Natural killer cell (primary cell): ENCODE results near the gene TSPAN19. TPM values are rescaled to one million over a fixed set of nuclear protein-coding genes. Genes with fewer than 3 reads are reported as not detected.

Source experiments
- ATAC-seq, 3 donors: fragments of 150-1000 bp in 2 of 3; fragments of 200-7000 bp in 1 of 3; cut with Tn5 transposase; 1 replicate in 1 of 3; 2 replicates in 2 of 3; pipeline ENCODE4 v1.10.0; 2021; ENCODE audit warnings: mild to moderate bottlenecking in 2 of 3, moderate library complexity in 2 of 3
- DNase-seq, 2 donors: peaks; one replicate each; pipeline versions ENCODE4 v3.0.0 to v3.0.0-alpha.2; 2013 to 2021; ENCODE audit warnings: mixed read lengths in 1 of 2
- H3K27ac ChIP-seq: one replicate; pipeline ENCODE4 v1.5.1; 2013; ENCODE audit warnings: mild to moderate bottlenecking, low read length
- H3K27me3 ChIP-seq: one replicate; pipeline ENCODE4 v1.6.1; 2013; ENCODE audit warnings: low read length; ENCODE audit not compliant: control insufficient read depth, insufficient read depth
- H3K36me3 ChIP-seq: one replicate; pipeline ENCODE4 v1.6.1; 2013; ENCODE audit warnings: low read length; ENCODE audit not compliant: control insufficient read depth, insufficient read depth
- H3K4me1 ChIP-seq: one replicate; pipeline ENCODE4 v1.6.1; 2013; ENCODE audit warnings: low read length; ENCODE audit not compliant: control insufficient read depth, insufficient read depth
- H3K4me3 ChIP-seq: one replicate; pipeline ENCODE4 v1.5.1; 2013; ENCODE audit warnings: low read length
- H3K9me3 ChIP-seq: one replicate; pipeline ENCODE4 v1.6.1; 2013; ENCODE audit warnings: low read length; ENCODE audit not compliant: control insufficient read depth, insufficient read depth
- H3K27ac Mint-ChIP-seq, 2 donors: one replicate each; pipeline ENCODE4 v1.8.0; 2022; ENCODE audit warnings: mild to moderate bottlenecking in 2 of 2, mixed read lengths in 2 of 2, moderate library complexity in 1 of 2
- H3K27me3 Mint-ChIP-seq, 2 donors: one replicate each; pipeline ENCODE4 v1.8.0; 2022; ENCODE audit warnings: low read depth in 2 of 2, mixed read lengths in 2 of 2
- H3K36me3 Mint-ChIP-seq: one replicate; pipeline ENCODE4 v1.8.0; 2022; ENCODE audit warnings: mixed read lengths
- H3K4me1 Mint-ChIP-seq, 2 donors: one replicate each; pipeline ENCODE4 v1.8.0; 2022; ENCODE audit warnings: mixed read lengths in 2 of 2
- H3K4me3 Mint-ChIP-seq: one replicate; pipeline ENCODE4 v1.8.0; 2022; ENCODE audit warnings: mild to moderate bottlenecking, moderate library complexity, mixed read lengths
- H3K9me3 Mint-ChIP-seq, 2 donors: one replicate each; pipeline ENCODE4 v1.8.0; 2022; ENCODE audit warnings: mixed read lengths in 2 of 2
- CTCF ChIP-seq: fragments of 200-600 bp; IDR thresholded peaks from one replicate; pipeline ENCODE4 v1.8.0; 2022; ENCODE audit warnings: antibody characterized with exemption
- WGBS: methylation state at CpG from one replicate; pipeline ENCODE4 v1.1.7; 2013; ENCODE audit warnings: missing lambda C conversion rate; ENCODE audit not compliant: insufficient coverage; 5-methylcytosine and 5-hydroxymethylcytosine counted together
- intact Hi-C: fragments of 100-400 bp; cut with micrococcal nuclease; formaldehyde crosslinking; loops from one replicate; pipeline ENCODE4 v1.14.2; 2022
- total RNA-seq, 4 donors: library from RNA; stranded (reverse); fragments of 120-200 nt in 1 of 4; gene quantifications; one replicate each; pipeline versions ENCODE4 v1.2.3 to v1.2.4, GENCODE V29; 2013 to 2022

The TSPAN19 gene
- total RNA-seq, 3 donors from 2014 or later (not counting 1 experiment from before 2014, with no cell fraction given): not detected

- Histone ChIP-seq H3K36me3 (no peaks in the 10 kb centered on the region), H3K4me1 (no peaks in the 10 kb centered on the region), H3K9me3 (no peaks in the 10 kb centered on the region), H3K27me3 (no peaks in the 10 kb centered on the region), H3K4me3 (no peak overlapping the region), H3K27ac (no peak overlapping the region)
- no peak for TF ChIP-seq CTCF
- Mint-ChIP-seq H3K9me3 (peaks cover 0 to 6% of the 10 kb centered on the region in 2 donors), H3K4me3 (no peak overlapping the region), H3K36me3 (no peaks in the 10 kb centered on the region), H3K4me1 (no peaks in the 10 kb centered on the region), H3K27me3 (no peaks in the 10 kb centered on the region), H3K27ac (no peak overlapping the region)
- no CpG with 5 or more reads among the region's 1 CpG for WGBS
- intact Hi-C loops: no loop called here
- DNase-seq (no peak), ATAC-seq (no peak)
Measured at GRCh38 chr12:84982888-84983287, 53.2 kb downstream of the TSPAN19 start.

GRCh38 chr12:84978921-84979320 lies 57.2 kb downstream of the TSPAN19 start:
- Histone ChIP-seq H3K4me1 (no peaks in the 10 kb centered on the region), H3K27ac (no peak overlapping the region), H3K36me3 (no peaks in the 10 kb centered on the region), H3K27me3 (no peaks in the 10 kb centered on the region), H3K9me3 (peaks cover 4% of the 10 kb centered on the region), H3K4me3 (no peak overlapping the region)
- H3K4me1 Mint-ChIP-seq: no peaks in the 10 kb centered on the region
- H3K4me3 Mint-ChIP-seq: no peak overlapping the region
- H3K27ac Mint-ChIP-seq: no peak overlapping the region
- no peaks in the 10 kb centered on the region for H3K36me3 Mint-ChIP-seq
- peaks cover 0 to 5% of the 10 kb centered on the region in 2 donors for H3K9me3 Mint-ChIP-seq
- intact Hi-C loops: no loop called here
- ATAC-seq: no peak
- DNase-seq: no peak
- H3K27me3 Mint-ChIP-seq: no peaks in the 10 kb centered on the region
- no peak for TF ChIP-seq CTCF
- no CpG with 5 or more reads among the region's 1 CpG for WGBS

GRCh38 chr12:84976133-84976532 lies 59.9 kb downstream of the TSPAN19 start:
- Mint-ChIP-seq H3K27ac (no peak overlapping the region), H3K36me3 (no peaks in the 10 kb centered on the region), H3K4me3 (no peak overlapping the region), H3K4me1 (no peaks in the 10 kb centered on the region), H3K9me3 (peaks cover 0 to 2% of the 10 kb centered on the region in 2 donors), H3K27me3 (no peaks in the 10 kb centered on the region)
- DNase-seq: no peak
- WGBS: 91% methylated on average over 3 of the region's 3 CpGs
- intact Hi-C loops: no loop called here
- Histone ChIP-seq H3K9me3 (peaks cover 4% of the 10 kb centered on the region), H3K4me1 (no peaks in the 10 kb centered on the region), H3K36me3 (no peaks in the 10 kb centered on the region), H3K27me3 (no peaks in the 10 kb centered on the region), H3K4me3 (no peak overlapping the region), H3K27ac (no peak overlapping the region)
- ATAC-seq: no peak
- no peak for TF ChIP-seq CTCF

GRCh38 chr12:84974155-84974815 lies 61.8 kb downstream of the TSPAN19 start:
- Histone ChIP-seq H3K27ac (no peak overlapping the region), H3K27me3 (no peaks in the 10 kb centered on the region), H3K4me3 (no peak overlapping the region), H3K9me3 (peaks cover 4% of the 10 kb centered on the region), H3K4me1 (no peaks in the 10 kb centered on the region), H3K36me3 (no peaks in the 10 kb centered on the region)
- H3K4me1 Mint-ChIP-seq: no peaks in the 10 kb centered on the region
- 90% methylated on average over 2 of the region's 2 CpGs for WGBS
- H3K27me3 Mint-ChIP-seq: no peaks in the 10 kb centered on the region
- DNase-seq: no peak
- intact Hi-C loops: no loop called here
- H3K9me3 Mint-ChIP-seq: peaks cover 0 to 2% of the 10 kb centered on the region in 2 donors
- H3K36me3 Mint-ChIP-seq: no peaks in the 10 kb centered on the region
- H3K27ac Mint-ChIP-seq: no peak overlapping the region
- H3K4me3 Mint-ChIP-seq: no peak overlapping the region
- ATAC-seq: no peak
- no peak for TF ChIP-seq CTCF
